ENCODE results near the gene YBX1. TPM values are rescaled to one million over a fixed set of nuclear protein-coding genes. Genes with fewer than 3 reads are reported as not detected.

Gene YBX1
- total RNA-seq, 1 donor from 2014 or later, result 538 TPM

- H3K4me3 Mint-ChIP-seq (ENCODE audit: unreplicated experiment), result no peak within 1 kb of the TSS
- TF ChIP-seq CTCF (IDR thresholded peaks at IDR 0.05), result no peak
- DNase-seq (ENCODE audit: extremely low spot score, unreplicated experiment), result no peak
- peaks cover 21% of the 10 kb centered on the region for H3K4me1 Mint-ChIP-seq (ENCODE audit: unreplicated experiment)
- H3K9me3 Mint-ChIP-seq (ENCODE audit: unreplicated experiment), result no peaks in the 10 kb centered on the region
- H3K27me3 Mint-ChIP-seq (ENCODE audit: unreplicated experiment), result no peaks in the 10 kb centered on the region
- no peak within 1 kb of the TSS for H3K27ac Mint-ChIP-seq (ENCODE audit: unreplicated experiment)
- H3K36me3 Mint-ChIP-seq (ENCODE audit: unreplicated experiment), result no peaks in the 10 kb centered on the region
Observed at GRCh38 chr1:42739753-42740700, 57.8 kb downstream of the YBX1 start, which contains the start of gene CLDN19. Gene CLDN19 (minus strand): TSS chr1:42740236. CDS start chr1:42740063, 173 bp downstream.

DNA sequence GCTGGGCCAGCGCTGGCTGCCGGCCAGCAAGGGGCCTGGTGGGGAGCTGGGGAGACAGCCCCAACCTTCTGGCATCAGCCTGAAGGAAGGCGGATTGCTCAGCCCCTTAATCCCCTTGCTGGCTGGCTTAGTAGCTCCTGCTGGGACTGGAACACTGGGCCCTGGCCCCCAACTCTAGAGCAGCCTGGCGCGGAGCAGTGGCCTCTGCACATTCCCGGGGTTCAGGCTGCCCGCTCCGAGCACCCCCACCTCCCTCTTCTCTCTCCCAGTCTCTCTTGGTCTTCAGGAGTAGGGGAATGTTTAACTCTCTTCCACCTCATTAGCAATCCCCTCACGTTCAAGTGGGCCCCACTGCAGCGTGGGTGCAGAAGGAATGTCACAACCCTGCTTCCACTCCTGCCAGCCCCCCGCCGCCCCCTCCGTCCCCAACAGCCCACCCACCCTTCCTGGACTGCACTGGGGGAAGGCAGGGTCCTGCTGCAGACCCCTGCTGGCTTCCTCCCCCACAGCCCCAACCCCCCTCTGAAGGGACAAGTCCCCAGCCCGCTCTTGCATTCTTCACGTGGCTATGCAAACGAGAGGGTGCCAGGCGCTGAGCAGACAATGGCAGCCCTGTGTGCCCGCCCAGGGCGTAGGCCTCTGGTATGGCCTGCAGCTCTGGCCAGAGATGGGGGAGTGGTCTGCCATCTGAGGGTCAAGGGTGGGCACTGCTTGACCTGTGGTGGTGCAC, 58.8 kb downstream of the YBX1 start:
- Mint-ChIP-seq H3K4me3 (ENCODE audit: unreplicated experiment) (no peak overlapping the region), H3K36me3 (ENCODE audit: unreplicated experiment) (peaks cover 3% of the 10 kb centered on the region), H3K27ac (ENCODE audit: unreplicated experiment) (no peak overlapping the region), H3K27me3 (ENCODE audit: unreplicated experiment) (no peaks in the 10 kb centered on the region), H3K9me3 (ENCODE audit: unreplicated experiment) (no peaks in the 10 kb centered on the region), H3K4me1 (ENCODE audit: unreplicated experiment) (peaks cover 21% of the 10 kb centered on the region)
- no peak for DNase-seq (ENCODE audit: extremely low spot score, unreplicated experiment)
- no peak for TF ChIP-seq CTCF (IDR thresholded peaks at IDR 0.05)

GRCh38 chr1:42741706-42742105, 59.5 kb downstream of the YBX1 start:
- no peak for DNase-seq (ENCODE audit: extremely low spot score, unreplicated experiment)
- H3K9me3 Mint-ChIP-seq (ENCODE audit: unreplicated experiment), result no peaks in the 10 kb centered on the region
- H3K4me1 Mint-ChIP-seq (ENCODE audit: unreplicated experiment), result peaks cover 21% of the 10 kb centered on the region
- H3K27ac Mint-ChIP-seq (ENCODE audit: unreplicated experiment), result no peak overlapping the region
- H3K36me3 Mint-ChIP-seq (ENCODE audit: unreplicated experiment), result peaks cover 9% of the 10 kb centered on the region
- H3K4me3 Mint-ChIP-seq (ENCODE audit: unreplicated experiment), result no peak overlapping the region
- no peaks in the 10 kb centered on the region for H3K27me3 Mint-ChIP-seq (ENCODE audit: unreplicated experiment)
- TF ChIP-seq CTCF (IDR thresholded peaks at IDR 0.05), result no peak

- Mint-ChIP-seq H3K27ac (ENCODE audit: unreplicated experiment) (no peak overlapping the region), H3K9me3 (ENCODE audit: unreplicated experiment) (no peaks in the 10 kb centered on the region), H3K36me3 (ENCODE audit: unreplicated experiment) (peaks cover 13% of the 10 kb centered on the region), H3K4me1 (ENCODE audit: unreplicated experiment) (peaks cover 20% of the 10 kb centered on the region), H3K27me3 (ENCODE audit: unreplicated experiment) (no peaks in the 10 kb centered on the region), H3K4me3 (ENCODE audit: unreplicated experiment) (no peak overlapping the region)
- DNase-seq (ENCODE audit: extremely low spot score, unreplicated experiment), result no peak
- no peak for TF ChIP-seq CTCF (IDR thresholded peaks at IDR 0.05)
Observed at GRCh38 chr1:42742141-42742540, 59.9 kb downstream of the YBX1 start.
